Body of pancreas (tissue), 4 donors: ENCODE data around the gene GPER1. TPM values are rescaled to one million over a fixed set of nuclear protein-coding genes. Genes with fewer than 3 reads are reported as not detected.
"Not testable (repeated sequence)": the region's sequence is repeated elsewhere in the genome, so short reads cannot be mapped to it uniquely, and the experiment has no call there.

Experiments
- ATAC-seq: fragments of 150-250 bp; one replicate; pipeline ENCODE4 v1.9.1; 2016
- DNase-seq, 4 donors: peaks; one replicate each; pipeline ENCODE4 v3.0.0-alpha.2; 2019
- H3K27ac ChIP-seq, 4 donors: fragments of 200-600 bp; sonication (generic); 1 replicate in 3 of 4; 2 replicates in 1 of 4; pipeline versions ENCODE4 v1.5.1 to v1.6.1; 2016 to 2019; ENCODE audit warnings: mild to moderate bottlenecking in 1 of 4, mixed read lengths in 1 of 4, moderate library complexity in 1 of 4
- H3K27me3 ChIP-seq, 2 donors: fragments of 200-600 bp; sonication (generic); one replicate each; pipeline ENCODE4 v1.6.0; 2016; ENCODE audit warnings: mild to moderate bottlenecking in 1 of 2
- H3K36me3 ChIP-seq, 2 donors: fragments of 200-600 bp; sonication (generic); replicated peaks in 1 of 2; 2 replicates each; pipeline ENCODE4 v1.5.1; 2016; ENCODE audit warnings: low read depth in 2 of 2; ENCODE audit not compliant: insufficient read depth in 1 of 2
- H3K4me1 ChIP-seq: fragments of 200-600 bp; sonication (generic); one replicate; pipeline ENCODE4 v1.6.0; 2016
- H3K4me3 ChIP-seq, 2 donors: fragments of 200-600 bp; sonication (generic); 1 replicate in 1 of 2; 2 replicates in 1 of 2; pipeline ENCODE4 v1.5.1; 2016 to 2019
- H3K9me3 ChIP-seq, 3 donors: fragments of 200-600 bp; sonication (generic); 1 replicate in 2 of 3; 2 replicates in 1 of 3; pipeline ENCODE4 v1.5.1; 2016
- POLR2A ChIP-seq, 3 donors: fragments of 450-650 bp; IDR thresholded peaks; one replicate each; pipeline ENCODE4 v1.6.1; 2016; ENCODE audit warnings: antibody characterized with exemption in 3 of 3, mild to moderate bottlenecking in 2 of 3
- WGBS, 2 donors: methylation state at CpG; one replicate each; pipeline ENCODE4 v1.1.5; 2017; 5-methylcytosine and 5-hydroxymethylcytosine counted together
- intact Hi-C: fragments of 100-400 bp; cut with DNase I; formaldehyde crosslinking; loops from one replicate; pipeline ENCODE4 v1.15.1; 2023
- total RNA-seq, 2 donors: library from RNA; depleted of rRNA; stranded (reverse); fragments of >200 nt; gene quantifications; one replicate each; pipeline ENCODE4 v1.1.0, GENCODE V29; 2016
- TF ChIP-seq, protein P1 (sequence below), 7 experiments: fragments of 450-650 bp in 4 of 7; fragments of 200-600 bp in 3 of 7; sonication (generic) in 3 of 7; IDR thresholded peaks; one replicate each; pipeline ENCODE4 v1.5.1; 2016 to 2019; ENCODE audit warnings: antibody characterized with exemption in 7 of 7

The GPER1 gene
- total RNA-seq, 2 donors from 2014 or later: 1.0 TPM; not detected in 1

- no peak overlapping the region for H3K27ac ChIP-seq
- no peaks in the 10 kb centered on the region for H3K9me3 ChIP-seq
- no peak overlapping the region for H3K4me3 ChIP-seq
- intact Hi-C loops: no loop called here
- DNase-seq: no peak
- WGBS, 2 donors: 88 to 90% methylated on average over 30 to 43 of the region's 43 CpGs
- H3K36me3 ChIP-seq: no peaks in the 10 kb centered on the region
- no peak for ATAC-seq
- no peaks in the 10 kb centered on the region for H3K27me3 ChIP-seq
- no peaks in the 10 kb centered on the region for H3K4me1 ChIP-seq
- TF ChIP-seq, protein P1, sequence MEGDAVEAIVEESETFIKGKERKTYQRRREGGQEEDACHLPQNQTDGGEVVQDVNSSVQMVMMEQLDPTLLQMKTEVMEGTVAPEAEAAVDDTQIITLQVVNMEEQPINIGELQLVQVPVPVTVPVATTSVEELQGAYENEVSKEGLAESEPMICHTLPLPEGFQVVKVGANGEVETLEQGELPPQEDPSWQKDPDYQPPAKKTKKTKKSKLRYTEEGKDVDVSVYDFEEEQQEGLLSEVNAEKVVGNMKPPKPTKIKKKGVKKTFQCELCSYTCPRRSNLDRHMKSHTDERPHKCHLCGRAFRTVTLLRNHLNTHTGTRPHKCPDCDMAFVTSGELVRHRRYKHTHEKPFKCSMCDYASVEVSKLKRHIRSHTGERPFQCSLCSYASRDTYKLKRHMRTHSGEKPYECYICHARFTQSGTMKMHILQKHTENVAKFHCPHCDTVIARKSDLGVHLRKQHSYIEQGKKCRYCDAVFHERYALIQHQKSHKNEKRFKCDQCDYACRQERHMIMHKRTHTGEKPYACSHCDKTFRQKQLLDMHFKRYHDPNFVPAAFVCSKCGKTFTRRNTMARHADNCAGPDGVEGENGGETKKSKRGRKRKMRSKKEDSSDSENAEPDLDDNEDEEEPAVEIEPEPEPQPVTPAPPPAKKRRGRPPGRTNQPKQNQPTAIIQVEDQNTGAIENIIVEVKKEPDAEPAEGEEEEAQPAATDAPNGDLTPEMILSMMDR (IDR thresholded peaks at IDR 0.05): no peak
- no peak for TF ChIP-seq POLR2A (IDR thresholded peaks at IDR 0.05)
Measured at GRCh38 chr7:1112625-1113547, 25.0 kb downstream of the GPER1 start.

- intact Hi-C loops: no loop called here
- no peak for TF ChIP-seq POLR2A (IDR thresholded peaks at IDR 0.05)
- TF ChIP-seq, protein P1 (IDR thresholded peaks at IDR 0.05): no peak
- Histone ChIP-seq H3K36me3 (no peaks in the 10 kb centered on the region), H3K4me3 (no peak overlapping the region), H3K27ac (no peak overlapping the region), H3K9me3 (no peaks in the 10 kb centered on the region), H3K4me1 (no peaks in the 10 kb centered on the region), H3K27me3 (no peaks in the 10 kb centered on the region)
- DNase-seq (no peak), ATAC-seq (no peak)
- WGBS, 2 donors: 91 to 93% methylated on average over 18 of the region's 18 CpGs
Measured at GRCh38 chr7:1113548-1113885, 25.6 kb downstream of the GPER1 start.

DNA sequence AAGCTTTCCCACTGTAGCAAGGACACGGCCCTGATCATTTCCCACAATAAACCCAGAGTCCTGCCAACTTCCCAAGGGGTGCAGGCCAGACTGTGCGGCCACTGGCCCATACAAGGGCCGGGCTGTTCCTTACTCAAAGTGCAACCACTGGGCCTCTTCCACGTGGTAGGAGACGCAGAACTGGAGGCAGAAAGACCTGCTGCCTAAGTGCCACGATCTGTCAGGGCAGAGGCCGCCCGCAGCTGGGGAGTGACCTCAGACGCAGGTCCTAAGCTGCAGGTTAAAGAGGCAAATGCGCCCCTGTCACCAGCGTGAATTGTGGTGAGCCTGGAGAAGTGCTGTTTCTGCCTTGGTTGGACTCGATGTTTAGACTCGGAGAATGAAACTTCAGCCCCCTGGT is 26.2 kb downstream of the GPER1 start:
- H3K9me3 ChIP-seq: no peaks in the 10 kb centered on the region
- TF ChIP-seq, protein P1 (IDR thresholded peaks at IDR 0.05): no peak
- TF ChIP-seq POLR2A (IDR thresholded peaks at IDR 0.05): no peak
- DNase-seq (no peak), ATAC-seq (no peak)
- H3K27me3 ChIP-seq: no peaks in the 10 kb centered on the region
- no peaks in the 10 kb centered on the region for H3K4me1 ChIP-seq
- 88 to 91% methylated on average over 8 to 13 of the region's 13 CpGs for WGBS, 2 donors
- no peaks in the 10 kb centered on the region for H3K36me3 ChIP-seq
- intact Hi-C loops: no loop called here
- H3K4me3 ChIP-seq: no peak overlapping the region
- no peak overlapping the region for H3K27ac ChIP-seq

DNA sequence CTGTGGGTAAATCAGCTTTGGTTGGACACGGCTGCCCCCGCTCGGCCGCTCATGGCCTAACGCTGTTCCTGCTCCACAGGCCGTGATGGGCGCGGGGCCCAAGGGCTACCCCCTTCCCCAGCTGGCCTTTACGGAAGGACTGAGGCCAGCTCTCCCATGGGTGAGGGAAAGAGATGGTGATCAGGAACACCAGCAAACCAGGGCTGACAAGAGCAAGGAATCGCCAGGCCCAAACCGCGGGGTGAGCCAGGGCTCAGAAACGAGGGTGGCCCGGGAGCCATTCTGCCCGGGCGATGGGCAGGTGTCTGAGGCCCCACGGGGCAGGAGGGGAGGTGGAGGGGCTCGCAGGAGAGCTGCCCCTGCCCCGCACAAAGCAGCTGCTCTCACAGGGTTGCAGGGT is 26.6 kb downstream of the GPER1 start:
- H3K27me3 ChIP-seq: no peaks in the 10 kb centered on the region
- H3K36me3 ChIP-seq: no peaks in the 10 kb centered on the region
- DNase-seq (no peak), ATAC-seq (no peak)
- 84 to 90% methylated on average over 17 to 18 of the region's 19 CpGs for WGBS, 2 donors
- intact Hi-C loops: no loop called here
- no peak for TF ChIP-seq POLR2A (IDR thresholded peaks at IDR 0.05)
- TF ChIP-seq, protein P1 (IDR thresholded peaks at IDR 0.05): no peak
- no peak overlapping the region for H3K4me3 ChIP-seq
- no peaks in the 10 kb centered on the region for H3K4me1 ChIP-seq
- H3K9me3 ChIP-seq: no peaks in the 10 kb centered on the region
- no peak overlapping the region for H3K27ac ChIP-seq

- ATAC-seq, H3K27me3 ChIP-seq, H3K4me3 ChIP-seq, H3K9me3 ChIP-seq, H3K27ac ChIP-seq, H3K4me1 ChIP-seq, intact Hi-C loops, DNase-seq, H3K36me3 ChIP-seq: not testable (repeated sequence)
- WGBS, 2 donors: 92 to 98% methylated on average over 44 of the region's 44 CpGs
Measured at GRCh38 chr7:1115171-1116045, 27.5 kb downstream of the GPER1 start.

DNA sequence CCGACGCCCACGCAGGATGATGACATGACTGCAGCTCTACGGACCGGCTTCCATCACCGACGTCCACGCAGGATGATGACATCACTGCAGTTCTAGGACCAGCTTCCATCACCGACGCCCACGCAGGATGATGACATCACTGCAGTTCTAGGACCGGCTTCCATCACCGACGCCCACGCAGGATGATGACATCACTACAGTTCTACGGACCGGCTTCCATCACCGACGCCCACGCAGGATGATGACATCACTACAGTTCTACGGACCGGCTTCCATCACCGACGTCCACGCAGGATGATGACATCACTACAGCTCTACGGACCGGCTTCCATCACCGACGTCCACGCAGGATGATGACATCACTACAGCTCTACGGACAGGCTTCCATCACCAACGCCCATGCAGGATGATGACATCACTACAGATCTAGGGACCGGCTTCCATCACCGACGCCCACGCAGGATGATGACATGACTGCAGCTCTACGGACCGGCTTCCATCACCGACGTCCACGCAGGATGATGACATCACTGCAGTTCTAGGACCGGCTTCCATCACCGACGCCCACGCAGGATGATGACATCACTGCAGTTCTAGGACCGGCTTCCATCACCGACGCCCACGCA is 28.6 kb downstream of the GPER1 start:
- DNase-seq, H3K4me1 ChIP-seq, H3K4me3 ChIP-seq, H3K9me3 ChIP-seq, H3K27ac ChIP-seq, intact Hi-C loops, H3K36me3 ChIP-seq, ATAC-seq, H3K27me3 ChIP-seq: not testable (repeated sequence)
- 90 to 96% methylated on average over 23 to 31 of the region's 49 CpGs for WGBS, 2 donors
